Measurements from ENCODE around the gene ANKMY2.
A peak's percentile ranks its signal among the peaks of the same experiment; 100 is the strongest.
"Not testable (repeated sequence)": the region's sequence is repeated elsewhere in the genome, so short reads cannot be mapped to it uniquely, and the experiment has no call there.

The ANKMY2 gene

GRCh38 chr7:16645593-16646471 is at the start of gene ANKMY2, which contains the start of gene BZW2:
Gene ANKMY2 (minus strand): TSS chr7:16645754. CDS start chr7:16645573, 181 bp downstream.
Gene BZW2 (plus strand): TSS chr7:16646181. CDS start chr7:16665444, 19,263 bp downstream.
- DNase-seq = peak; percentile 94

- no peak for DNase-seq
These were observed 49.3 kb upstream of the ANKMY2 start for GRCh38 chr7:16694806-16695205.

- DNase-seq = no peak
These were observed 48.2 kb upstream of the ANKMY2 start for GRCh38 chr7:16693601-16694318.

GRCh38 chr7:16691241-16691640 is 45.7 kb upstream of the ANKMY2 start:
- DNase-seq = no peak

- no peak for DNase-seq
These were observed 42.7 kb upstream of the ANKMY2 start for GRCh38 chr7:16688249-16688648.

- no peak for DNase-seq
These were observed 40.0 kb upstream of the ANKMY2 start for GRCh38 chr7:16685535-16685934.

- DNase-seq = peak; percentile 2
These were observed 39.4 kb upstream of the ANKMY2 start for GRCh38 chr7:16684935-16685334.

GRCh38 chr7:16678645-16679566 is 33.4 kb upstream of the ANKMY2 start:
- DNase-seq = not testable (repeated sequence)

GRCh38 chr7:16677978-16678494 is 32.5 kb upstream of the ANKMY2 start:
- no peak for DNase-seq

- DNase-seq = no peak
These were observed 29.7 kb upstream of the ANKMY2 start for GRCh38 chr7:16675277-16675676.

GRCh38 chr7:16671811-16672210 is 26.3 kb upstream of the ANKMY2 start:
- no peak for DNase-seq

GRCh38 chr7:16670731-16671344 is 25.3 kb upstream of the ANKMY2 start:
- no peak for DNase-seq

GRCh38 chr7:16670021-16670420 is 24.5 kb upstream of the ANKMY2 start:
- no peak for DNase-seq

GRCh38 chr7:16669581-16669980 is 24.0 kb upstream of the ANKMY2 start:
- DNase-seq = no peak

- DNase-seq = no peak
These were observed 23.4 kb upstream of the ANKMY2 start for GRCh38 chr7:16668978-16669377.

GRCh38 chr7:16668049-16668858 is 22.7 kb upstream of the ANKMY2 start:
- no peak for DNase-seq

GRCh38 chr7:16667355-16667754 is 21.8 kb upstream of the ANKMY2 start:
- DNase-seq = no peak

- no peak for DNase-seq
These were observed 16.4 kb upstream of the ANKMY2 start for GRCh38 chr7:16661924-16662323.

GRCh38 chr7:16660702-16661464 is 15.3 kb upstream of the ANKMY2 start:
- no peak for DNase-seq

- not testable (repeated sequence) for DNase-seq
These were observed 14.4 kb upstream of the ANKMY2 start for GRCh38 chr7:16659854-16660497.
